OCI-LY1 (cell line): ENCODE data around the gene PLXNA2.

Experiments used
- H2AFZ ChIP-seq: fragments of 200-600 bp; sonication (generic), shearing (Covaris generic); 2 replicates; pipeline ENCODE4 v1.6.0; 2014; ENCODE audit warnings: antibody characterized with exemption, mild to moderate bottlenecking, low read length
- H3F3A ChIP-seq: fragments of 200-600 bp; sonication (generic), shearing (Covaris generic); 2 replicates; pipeline ENCODE4 v1.6.0; 2014; ENCODE audit warnings: mild to moderate bottlenecking, antibody characterized with exemption, low read length, moderate library complexity; ENCODE audit not compliant: insufficient read depth
- H3K27ac ChIP-seq: fragments of 200-600 bp; sonication (generic); 2 replicates; pipeline ENCODE4 v1.5.1; 2014; ENCODE audit warnings: low read length, mixed run types, mild to moderate bottlenecking, low read depth; ENCODE audit not compliant: poor library complexity, severe bottlenecking
- H3K27me3 ChIP-seq: fragments of 200-600 bp; sonication (generic); 2 replicates; pipeline ENCODE4 v1.6.0; 2014; ENCODE audit warnings: antibody characterized with exemption, mild to moderate bottlenecking, low read length, moderate library complexity; ENCODE audit not compliant: insufficient read depth
- H3K36me3 ChIP-seq: fragments of 200-600 bp; sonication (generic); 2 replicates; pipeline ENCODE4 v1.6.1; 2014; ENCODE audit warnings: mild to moderate bottlenecking, antibody characterized with exemption, low read length, moderate library complexity, mixed read lengths; ENCODE audit not compliant: insufficient read depth
- H3K4me1 ChIP-seq: fragments of 200-600 bp; sonication (generic); 2 replicates; pipeline ENCODE4 v1.5.1; 2014; ENCODE audit warnings: mild to moderate bottlenecking, low read length, moderate library complexity; ENCODE audit not compliant: insufficient read depth, severe bottlenecking
- H3K4me2 ChIP-seq: fragments of 200-600 bp; sonication (generic), shearing (Covaris generic); 2 replicates; pipeline ENCODE4 v1.6.1; 2014; ENCODE audit warnings: low read length
- H3K4me3 ChIP-seq: fragments of 200-600 bp; sonication (generic); 2 replicates; pipeline ENCODE4 v1.5.1; 2014; ENCODE audit warnings: low read length, low read depth, mild to moderate bottlenecking, mixed read lengths; ENCODE audit not compliant: poor library complexity, severe bottlenecking
- H3K79me2 ChIP-seq: fragments of 200-600 bp; shearing (Covaris generic); 2 replicates; pipeline ENCODE4 v1.6.1; 2016; ENCODE audit warnings: mixed run types, low read length, mixed read lengths; ENCODE audit not compliant: insufficient read depth
- H3K9ac ChIP-seq: fragments of 200-600 bp; sonication (generic), shearing (Covaris generic); 2 replicates; pipeline ENCODE4 v1.6.1; 2014; ENCODE audit warnings: mild to moderate bottlenecking, low read length, mixed read lengths
- H3K9me2 ChIP-seq: fragments of 200-600 bp; sonication (generic), shearing (Covaris generic); 2 replicates; pipeline ENCODE4 v1.6.1; 2014; ENCODE audit warnings: low read depth, mild to moderate bottlenecking, low read length, mixed read lengths
- H3K9me3 ChIP-seq: fragments of 200-600 bp; shearing (Covaris generic); 2 replicates; pipeline ENCODE4 v1.6.1; 2014; ENCODE audit warnings: low read length, mixed read lengths
- H4K20me1 ChIP-seq: fragments of 200-600 bp; sonication (generic), shearing (Covaris generic); 2 replicates; pipeline ENCODE4 v1.6.0; 2016; ENCODE audit warnings: mild to moderate bottlenecking, low read length; ENCODE audit not compliant: insufficient read depth
- CTCF ChIP-seq: fragments of 200-600 bp; sonication (generic), shearing (Covaris generic); IDR thresholded peaks from 2 replicates; pipeline ENCODE4 v1.5.1; 2017; ENCODE audit warnings: mild to moderate bottlenecking, antibody characterized with exemption, low read length, moderate library complexity, mixed read lengths
- EZH2 ChIP-seq: fragments of 200-600 bp; sonication (generic), shearing (Covaris generic); IDR thresholded peaks from 2 replicates; pipeline ENCODE4 v1.8.0; 2017; ENCODE audit warnings: borderline replicate concordance, mixed run types, mild to moderate bottlenecking, antibody characterized with exemption, low read length, moderate library complexity, mixed read lengths

The PLXNA2 gene

GRCh38 chr1:208169081-208169879, 74.9 kb downstream of the PLXNA2 start:
- Histone ChIP-seq H3K4me1 (no peaks in the 10 kb centered on the region), H3F3A (no peaks in the 10 kb centered on the region)

DNA sequence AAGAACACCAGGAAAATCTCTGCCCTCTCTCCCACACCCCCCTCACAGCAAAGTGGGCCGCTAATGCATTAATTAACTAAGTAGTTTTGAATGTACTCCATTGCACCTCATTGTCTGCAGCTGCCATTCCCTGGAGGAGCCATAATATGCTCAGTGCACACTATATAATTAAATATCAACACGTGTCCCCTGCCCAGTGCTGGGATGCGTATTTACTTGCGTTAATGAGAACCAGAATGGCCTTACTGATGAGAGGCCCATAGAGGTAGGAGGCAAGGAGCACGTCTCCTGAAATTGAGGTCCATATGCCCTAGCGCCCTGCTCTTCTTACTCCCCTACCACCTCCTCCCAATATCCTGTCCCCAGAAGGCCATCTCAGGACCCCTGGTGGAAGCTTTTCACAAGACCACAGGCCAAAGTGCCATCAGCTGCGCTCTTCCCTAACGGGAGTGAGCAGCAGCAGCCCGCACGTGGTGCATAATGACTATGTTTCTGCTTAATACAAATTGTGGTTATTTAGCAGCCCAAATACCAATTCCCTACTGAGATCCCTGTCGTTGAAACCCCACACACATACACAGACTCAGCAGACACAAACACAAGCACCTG, 76.8 kb downstream of the PLXNA2 start:
- Histone ChIP-seq H3K27ac (no peak overlapping the region), H3K27me3 (0 out of 2 replicates have a peak, but pooled peaks cover 4% of the 10 kb centered on the region), H3K4me2 (no peak overlapping the region), H3K9ac (no peak overlapping the region), H3K79me2 (no peaks in the 10 kb centered on the region), H4K20me1 (no peaks in the 10 kb centered on the region), H3K4me1 (no peaks in the 10 kb centered on the region), H3F3A (no peaks in the 10 kb centered on the region), H2AFZ (no peak overlapping the region), H3K36me3 (no peaks in the 10 kb centered on the region), H3K4me3 (no peak overlapping the region), H3K9me2 (no peaks in the 10 kb centered on the region), H3K9me3 (no peaks in the 10 kb centered on the region)
- TF ChIP-seq CTCF: no peak
- no peak for TF ChIP-seq EZH2

More at GRCh38 chr1:208169081-208169879, 74.9 kb downstream of the PLXNA2 start:
- Histone ChIP-seq H3K9ac (no peak overlapping the region), H3K79me2 (no peaks in the 10 kb centered on the region), H4K20me1 (no peaks in the 10 kb centered on the region), H3K4me2 (no peak overlapping the region), H3K27ac (no peak overlapping the region), H3K4me3 (no peak overlapping the region), H3K9me3 (no peaks in the 10 kb centered on the region), H3K36me3 (no peaks in the 10 kb centered on the region), H3K27me3 (0 out of 2 replicates have a peak, but pooled peaks cover 4% of the 10 kb centered on the region), H3K9me2 (no peaks in the 10 kb centered on the region), H2AFZ (no peak overlapping the region)
- no peak for TF ChIP-seq EZH2
- no peak for TF ChIP-seq CTCF

DNA sequence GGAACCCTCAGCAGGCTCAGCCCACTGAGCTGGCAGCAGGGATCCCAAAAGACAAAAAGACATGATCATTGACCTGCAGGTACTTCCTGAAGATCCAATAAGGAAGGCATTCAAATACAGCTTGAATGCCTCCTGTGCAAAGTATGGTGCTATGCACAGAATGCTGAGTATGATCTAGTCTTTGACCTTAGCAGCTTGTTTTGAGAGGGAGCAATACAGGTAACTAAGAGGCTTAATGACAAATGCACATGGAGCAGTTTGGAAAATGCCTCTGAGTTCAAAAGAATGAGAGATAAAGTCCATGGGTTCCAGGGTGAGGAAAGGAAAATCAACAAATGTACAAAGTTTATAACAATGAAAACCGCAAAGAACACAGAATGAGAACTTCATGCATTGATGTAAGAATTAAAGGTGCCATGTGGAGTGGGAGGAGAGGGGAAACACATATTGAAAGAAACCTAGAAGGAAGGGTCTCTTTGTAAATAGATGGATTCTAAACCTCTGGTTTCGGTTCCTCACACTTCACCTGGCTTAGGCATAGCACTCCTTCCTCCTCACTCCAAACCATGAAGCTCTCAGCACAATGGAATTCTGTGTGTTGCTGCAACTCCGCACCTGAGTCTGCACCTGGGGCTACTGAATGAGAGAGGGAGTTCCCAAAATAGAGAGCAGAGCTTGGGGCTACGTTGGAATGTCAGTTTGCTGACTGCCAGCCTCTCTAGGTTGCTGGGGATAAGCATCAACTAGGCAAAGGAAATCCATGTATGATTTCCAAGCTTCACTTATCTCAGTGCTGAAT, 77.6 kb downstream of the PLXNA2 start:
- Histone ChIP-seq H3K4me3 (no peak overlapping the region), H3K4me2 (no peak overlapping the region), H2AFZ (no peak overlapping the region), H3K27me3 (0 out of 2 replicates have a peak, but pooled peaks cover 4% of the 10 kb centered on the region), H3K9me2 (no peaks in the 10 kb centered on the region), H3K9ac (no peak overlapping the region), H3F3A (no peaks in the 10 kb centered on the region), H3K9me3 (no peaks in the 10 kb centered on the region), H4K20me1 (no peaks in the 10 kb centered on the region), H3K4me1 (no peaks in the 10 kb centered on the region), H3K79me2 (no peaks in the 10 kb centered on the region), H3K36me3 (no peaks in the 10 kb centered on the region), H3K27ac (no peak overlapping the region)
- no peak for TF ChIP-seq CTCF
- no peak for TF ChIP-seq EZH2
